GM12878 (cell line): Measurements from ENCODE around the gene N4BP3. TPM values are rescaled to one million over a fixed set of nuclear protein-coding genes. Genes with fewer than 3 reads are reported as not detected.

Experiments used
- ATAC-seq: fragments of 200-7000 bp; cut with Tn5 transposase; 3 replicates; pipeline ENCODE4 v1.9.1; 2020; ENCODE audit warnings: mild to moderate bottlenecking, moderate library complexity
- BruUV-seq: library from RNA; stranded (reverse); fragments of 400-500 nt; replicated peaks from 2 replicates; lab custom pipeline; 2021; lab: Mats Ljungman, UMichigan
- CTCF ChIA-PET: fragments of 300-600 bp; sonication (Branson Sonifier 250); formaldehyde crosslinking; extraction: SDS; loops from one replicate; lab custom pipeline; 2021; ENCODE audit warnings: inconsistent platforms; lab: Yijun Ruan, JAX
- POLR2A ChIA-PET: fragments of 350-600 bp; formaldehyde crosslinking; extraction: SDS; loops from one replicate; lab custom pipeline; 2021; ENCODE audit warnings: inconsistent platforms; lab: Charles Lee
- RAD21 ChIA-PET: fragments of 300-600 bp; sonication (Branson Sonifier 250); formaldehyde crosslinking; loops from one replicate; lab custom pipeline; 2023; ENCODE audit warnings: antibody characterized with exemption; ENCODE audit not compliant: unreplicated experiment; lab: Charles Lee
- SMC1A ChIA-PET: fragments of 300-600 bp; sonication (Branson Sonifier 250); formaldehyde crosslinking; loops from one replicate; lab custom pipeline; 2023; ENCODE audit not compliant: unreplicated experiment, uncharacterized antibody; lab: Charles Lee
- DNase-seq: peaks from one replicate; pipeline ENCODE4 v3.0.0-alpha.2; 2011; ENCODE audit warnings: low read depth, low spot score
- FAIRE-seq: peaks from 3 replicates; lab custom pipeline; 2011; peaks lifted over from hg19 to GRCh38; lab: Jason Lieb, UNC
- H2AFZ ChIP-seq: 2 replicates; pipeline ENCODE4 v1.6.0; 2011; ENCODE audit warnings: low read depth, low read length, control low read depth; ENCODE audit not compliant: control insufficient read depth
- H3K27ac ChIP-seq: 2 replicates; pipeline ENCODE4 v1.5.1; 2011; ENCODE audit warnings: control low read depth; ENCODE audit not compliant: control insufficient read depth, insufficient read depth
- H3K27me3 ChIP-seq, 2 experiments: replicated peaks in 1 of 2; 2 replicates each; pipeline versions ENCODE4 v1.6.0 to v1.6.1; 2011; ENCODE audit warnings: low read length in 1 of 2; ENCODE audit not compliant: control insufficient read depth in 2 of 2, insufficient read depth in 2 of 2
- H3K36me3 ChIP-seq, 2 experiments: 2 replicates each; pipeline ENCODE4 v1.5.1; 2011; ENCODE audit warnings: low read length in 1 of 2; ENCODE audit not compliant: control insufficient read depth in 2 of 2, insufficient read depth in 2 of 2
- H3K4me1 ChIP-seq: 2 replicates; pipeline ENCODE4 v1.6.1; 2011; ENCODE audit warnings: mild to moderate bottlenecking, low read length, moderate library complexity, mixed read lengths; ENCODE audit not compliant: control insufficient read depth, insufficient read depth
- H3K4me2 ChIP-seq: 2 replicates; pipeline ENCODE4 v1.6.0; 2011; ENCODE audit warnings: control low read depth; ENCODE audit not compliant: control insufficient read depth, insufficient read depth
- H3K4me3 ChIP-seq: fragments of 200-600 bp; sonication (generic); 2 replicates; pipeline ENCODE4 v1.5.1; 2016
- H3K79me2 ChIP-seq: 2 replicates; pipeline ENCODE4 v1.6.0; 2011; ENCODE audit warnings: low read length; ENCODE audit not compliant: control insufficient read depth, insufficient read depth
- H3K9ac ChIP-seq: 2 replicates; pipeline ENCODE4 v1.8.0; 2011; ENCODE audit warnings: low read length, control low read depth, mixed read lengths; ENCODE audit not compliant: control insufficient read depth, insufficient read depth
- H3K9me3 ChIP-seq: replicated peaks from 3 replicates; pipeline ENCODE4 v1.5.1; 2011; ENCODE audit warnings: mild to moderate bottlenecking, low read length; ENCODE audit not compliant: control insufficient read depth, insufficient read depth
- H4K20me1 ChIP-seq: 2 replicates; pipeline ENCODE4 v1.6.0; 2011; ENCODE audit not compliant: control insufficient read depth, insufficient read depth
- BMI1 ChIP-seq: fragments of 450-650 bp; IDR thresholded peaks from 2 replicates; pipeline ENCODE4 v1.6.1; 2016; ENCODE audit warnings: mild to moderate bottlenecking, moderate library complexity, borderline replicate concordance
- CEBPZ ChIP-seq: fragments of 150-350 bp; IDR thresholded peaks from 2 replicates; pipeline ENCODE4 v1.6.1; 2016; ENCODE audit warnings: low read depth, low read length
- FOXM1 ChIP-seq: IDR thresholded peaks from 2 replicates; pipeline ENCODE4 v1.6.1; 2012; ENCODE audit warnings: low read depth, mild to moderate bottlenecking, inconsistent platforms, low read length, moderate library complexity
- HCFC1 ChIP-seq: fragments of 150-350 bp; IDR thresholded peaks from 2 replicates; pipeline ENCODE4 v1.6.1; 2014; ENCODE audit warnings: low read length
- HSF1 ChIP-seq: fragments of 150-350 bp; IDR thresholded peaks from 2 replicates; pipeline ENCODE4 v1.6.1; 2014; ENCODE audit warnings: mild to moderate bottlenecking, low read depth, low read length
- MTA2 ChIP-seq: fragments of 450-650 bp; IDR thresholded peaks from 2 replicates; pipeline ENCODE4 v1.6.1; 2016; ENCODE audit warnings: low read depth, mild to moderate bottlenecking, moderate library complexity
- RAD51 ChIP-seq: fragments of 450-650 bp; IDR thresholded peaks from 2 replicates; pipeline ENCODE4 v1.6.1; 2016; ENCODE audit warnings: moderate library complexity, mild to moderate bottlenecking, inconsistent platforms
- RFX5 ChIP-seq: IDR thresholded peaks from 2 replicates; pipeline ENCODE4 v1.6.1; 2011; ENCODE audit warnings: low read depth, low read length, improper control_type of control experiment
- SMC3 ChIP-seq: IDR thresholded peaks from 2 replicates; pipeline ENCODE4 v1.6.1; 2011; ENCODE audit warnings: low read length, improper control_type of control experiment, borderline replicate concordance
- TCF12 ChIP-seq: IDR thresholded peaks from 2 replicates; pipeline ENCODE4 v1.6.1; 2011; ENCODE audit warnings: low read depth, mild to moderate bottlenecking, low read length
- ZBED1 ChIP-seq: IDR thresholded peaks from 2 replicates; pipeline ENCODE4 v1.6.1; 2016; ENCODE audit warnings: borderline replicate concordance
- ZBTB4 ChIP-seq: fragments of 450-650 bp; formaldehyde crosslinking; IDR thresholded peaks from 2 replicates; pipeline ENCODE4 v1.4.0; 2022; ENCODE audit warnings: mild to moderate bottlenecking, moderate library complexity
- ZNF217 ChIP-seq: fragments of 450-650 bp; IDR thresholded peaks from 2 replicates; pipeline ENCODE4 v1.6.1; 2017; ENCODE audit warnings: antibody characterized with exemption, mild to moderate bottlenecking
- WGBS: methylation state at CpG from one replicate; pipeline ENCODE4 v1.1.6; 2016; ENCODE audit warnings: low lambda C conversion rate; ENCODE audit not compliant: insufficient replicate concordance, insufficient coverage; ENCODE audit errors: missing lambda C conversion rate; 5-methylcytosine and 5-hydroxymethylcytosine counted together
- in situ Hi-C: fragments of 300-500 bp; cut with MboI; formaldehyde crosslinking; loops from 9 replicates; pipeline ENCODE4 v1.14.3; 2018; ENCODE audit warnings: mixed read lengths
- intact Hi-C: fragments of 100-400 bp; cut with micrococcal nuclease; formaldehyde crosslinking; loops from one replicate; pipeline ENCODE4 v1.14.2; 2022; ENCODE audit not compliant: unreplicated experiment
- polyA plus RNA-seq, 11 experiments: library from polyadenylated mRNA; depleted of rRNA in 4 of 11; unstranded in 6 of 11; stranded (reverse) in 5 of 11; fragments of >200 nt; fragmentation: Nextera tagmentation in 4 of 11; fragmentation: Illumina TruSeq in 1 of 11; extraction: Ambion mirVana in 4 of 11; extraction: Trizol in 1 of 11; gene quantifications; 1 replicate in 1 of 11; 2 replicates in 10 of 11; pipeline versions ENCODE4 v1.2.1 to v1.2.3, GENCODE V29; 2011 to 2016; ENCODE audit warnings: inconsistent platforms in 2 of 11, missing spikeins in 2 of 11, low read depth in 1 of 11
- total RNA-seq, 4 experiments: library from RNA; depleted of rRNA in 3 of 4; stranded (reverse); fragments of >200 nt in 3 of 4; fragmentation: Illumina TruSeq in 1 of 4; extraction: Trizol in 1 of 4; gene quantifications; 2 replicates each; pipeline versions ENCODE4 v1.2.1 to v1.2.3, GENCODE V29; 2013 to 2021

Gene N4BP3
- total and polyA plus RNA-seq, 10 of the 15 experiments (the other 5 are each of a cell fraction or from before 2014, with no cell fraction given), result 0.06 to 13.0 (median 4.3) TPM

GRCh38 chr5:178162481-178162880, 49.1 kb downstream of the N4BP3 start:
- TF ChIP-seq RFX5, result no peak
- TF ChIP-seq HSF1, result no peak
- no peak for TF ChIP-seq TCF12
- TF ChIP-seq MTA2, result no peak
- no peak for TF ChIP-seq FOXM1
- no peak for TF ChIP-seq SMC3
- TF ChIP-seq ZNF217, result no peak
- TF ChIP-seq BMI1, result no peak
- no peak for TF ChIP-seq ZBTB4
- TF ChIP-seq ZBED1, result no peak
- TF ChIP-seq HCFC1, result no peak
- TF ChIP-seq CEBPZ, result no peak
- no peak for TF ChIP-seq RAD51
- DNase-seq (no peak), FAIRE-seq (no peak), ATAC-seq (no peak)
- Histone ChIP-seq H3K4me1 (no peaks in the 10 kb centered on the region), H4K20me1 (no peaks in the 10 kb centered on the region), H3K4me3 (no peak overlapping the region), H3K9ac (no peak overlapping the region), H3K36me3 (no peaks in the 10 kb centered on the region), H3K27ac (no peak overlapping the region), H2AFZ (no peak overlapping the region), H3K79me2 (no peaks in the 10 kb centered on the region), H3K9me3 (no peaks in the 10 kb centered on the region), H3K27me3 (no peaks in the 10 kb centered on the region), H3K4me2 (no peak overlapping the region)
- intact Hi-C loops, result no loop called here
- WGBS, result 75% methylated on average over 9 of the region's 9 CpGs
- SMC1A ChIA-PET, result interaction anchor here (0.6 to 2.6 kb wide), 5 partner anchors 17 to 1002 kb away, joined by 3 to 11 read pairs (median 3); no protein-coding TSS in a partner anchor
- in situ Hi-C loops, result loop anchor here (10.0 kb wide), 1 partner anchor 558 kb away; the partner anchor contains the start of gene B4GALT7
- CTCF ChIA-PET, result interaction anchor here (1.0 to 4.0 kb wide), 5 partner anchors 16 to 86 kb away, joined by 3 to 35 read pairs (median 4); no protein-coding TSS in a partner anchor
- POLR2A ChIA-PET, result interaction anchor here (1.3 kb wide), 1 partner anchor 9 kb away, joined by 3 read pairs; the partner anchor contains the start of gene NHP2
- BruUV-seq, result no TSS peak
- RAD21 ChIA-PET, result interaction anchor here (0.8 to 3.0 kb wide), 2 partner anchors 45 to 86 kb away, joined by 3 to 18 read pairs; no protein-coding TSS in a partner anchor
